Measurements from ENCODE around the gene RIPOR3.
A peak's percentile ranks its signal among the peaks of the same experiment; 100 is the strongest.
"Not testable (repeated sequence)": the region's sequence is repeated elsewhere in the genome, so short reads cannot be mapped to it uniquely, and the experiment has no call there.

RIPOR3 gene

GRCh38 chr20:50658804-50659380, 32.5 kb downstream of the RIPOR3 start:
- Histone ChIP-seq H3K4me3 (ENCODE audit: low read depth in 1 of 2, low read length in 2 of 2) (no peak overlapping the region), H3K9ac (ENCODE audit: low read length) (no peak overlapping the region), H3K4me1 (ENCODE audit: insufficient read depth, low read length) (peaks cover 15% of the 10 kb centered on the region), H3K9me3 (ENCODE audit: low read length) (no peaks in the 10 kb centered on the region), H3K27ac (ENCODE audit: low read depth, low read length) (no peak overlapping the region), H3K36me3 (ENCODE audit: insufficient read depth, low read length) (no peaks in the 10 kb centered on the region), H3K27me3 (ENCODE audit: control insufficient read depth in 1 of 2, insufficient read depth in 2 of 2, low read length in 2 of 2) (no peaks in the 10 kb centered on the region)

GRCh38 chr20:50655311-50655880, 35.9 kb downstream of the RIPOR3 start:
- Histone ChIP-seq H3K9me3 (ENCODE audit: low read length) (no peaks in the 10 kb centered on the region), H3K4me3 (ENCODE audit: low read depth in 1 of 2, low read length in 2 of 2) (peak overlapping the region; percentile 15 to 25), H3K27ac (ENCODE audit: low read depth, low read length) (peak overlapping the region; percentile 97), H3K4me1 (ENCODE audit: insufficient read depth, low read length) (peaks cover 15% of the 10 kb centered on the region), H3K36me3 (ENCODE audit: insufficient read depth, low read length) (no peaks in the 10 kb centered on the region), H3K27me3 (ENCODE audit: control insufficient read depth in 1 of 2, insufficient read depth in 2 of 2, low read length in 2 of 2) (no peaks in the 10 kb centered on the region), H3K9ac (ENCODE audit: low read length) (no peak overlapping the region)

GRCh38 chr20:50654904-50655303, 36.4 kb downstream of the RIPOR3 start:
- H3K4me1 ChIP-seq (ENCODE audit: insufficient read depth, low read length) = peaks cover 15% of the 10 kb centered on the region
- peak overlapping the region in 1 of 2 donors; percentile 25 for H3K4me3 ChIP-seq (ENCODE audit: low read depth in 1 of 2, low read length in 2 of 2)
- no peaks in the 10 kb centered on the region for H3K9me3 ChIP-seq (ENCODE audit: low read length)
- peak overlapping the region; percentile 97 for H3K27ac ChIP-seq (ENCODE audit: low read depth, low read length)
- H3K27me3 ChIP-seq (ENCODE audit: control insufficient read depth in 1 of 2, insufficient read depth in 2 of 2, low read length in 2 of 2) = no peaks in the 10 kb centered on the region
- no peaks in the 10 kb centered on the region for H3K36me3 ChIP-seq (ENCODE audit: insufficient read depth, low read length)
- no peak overlapping the region for H3K9ac ChIP-seq (ENCODE audit: low read length)

- Histone ChIP-seq H3K27ac (ENCODE audit: low read depth, low read length) (no peak overlapping the region), H3K36me3 (ENCODE audit: insufficient read depth, low read length) (no peaks in the 10 kb centered on the region), H3K4me1 (ENCODE audit: insufficient read depth, low read length) (peaks cover 15% of the 10 kb centered on the region), H3K27me3 (ENCODE audit: control insufficient read depth in 1 of 2, insufficient read depth in 2 of 2, low read length in 2 of 2) (no peaks in the 10 kb centered on the region), H3K9ac (ENCODE audit: low read length) (no peak overlapping the region), H3K4me3 (ENCODE audit: low read depth in 1 of 2, low read length in 2 of 2) (no peak overlapping the region), H3K9me3 (ENCODE audit: low read length) (no peaks in the 10 kb centered on the region)
These were observed 38.5 kb downstream of the RIPOR3 start for GRCh38 chr20:50652702-50653294.

GRCh38 chr20:50651676-50652075, 39.7 kb downstream of the RIPOR3 start:
- Histone ChIP-seq H3K4me1 (ENCODE audit: insufficient read depth, low read length) (peaks cover 15% of the 10 kb centered on the region), H3K9ac (ENCODE audit: low read length) (no peak overlapping the region), H3K9me3 (ENCODE audit: low read length) (no peaks in the 10 kb centered on the region), H3K27me3 (ENCODE audit: control insufficient read depth in 1 of 2, insufficient read depth in 2 of 2, low read length in 2 of 2) (no peaks in the 10 kb centered on the region), H3K36me3 (ENCODE audit: insufficient read depth, low read length) (no peaks in the 10 kb centered on the region), H3K27ac (ENCODE audit: low read depth, low read length) (no peak overlapping the region), H3K4me3 (ENCODE audit: low read depth in 1 of 2, low read length in 2 of 2) (no peak overlapping the region)

GRCh38 chr20:50649590-50649989, 41.8 kb downstream of the RIPOR3 start:
- Histone ChIP-seq H3K27ac (ENCODE audit: low read depth, low read length) (no peak overlapping the region), H3K9me3 (ENCODE audit: low read length) (no peaks in the 10 kb centered on the region), H3K9ac (ENCODE audit: low read length) (no peak overlapping the region), H3K36me3 (ENCODE audit: insufficient read depth, low read length) (no peaks in the 10 kb centered on the region), H3K4me3 (ENCODE audit: low read depth in 1 of 2, low read length in 2 of 2) (no peak overlapping the region), H3K4me1 (ENCODE audit: insufficient read depth, low read length) (peaks cover 20% of the 10 kb centered on the region), H3K27me3 (ENCODE audit: control insufficient read depth in 1 of 2, insufficient read depth in 2 of 2, low read length in 2 of 2) (no peaks in the 10 kb centered on the region)

- Histone ChIP-seq H3K27ac (ENCODE audit: low read depth, low read length) (no peak overlapping the region), H3K36me3 (ENCODE audit: insufficient read depth, low read length) (no peaks in the 10 kb centered on the region), H3K4me3 (ENCODE audit: low read depth in 1 of 2, low read length in 2 of 2) (no peak overlapping the region), H3K27me3 (ENCODE audit: control insufficient read depth in 1 of 2, insufficient read depth in 2 of 2, low read length in 2 of 2) (no peaks in the 10 kb centered on the region), H3K9ac (ENCODE audit: low read length) (no peak overlapping the region), H3K4me1 (ENCODE audit: insufficient read depth, low read length) (peaks cover 17% of the 10 kb centered on the region), H3K9me3 (ENCODE audit: low read length) (no peaks in the 10 kb centered on the region)
These were observed 42.7 kb downstream of the RIPOR3 start for GRCh38 chr20:50648651-50649050.

- no peaks in the 10 kb centered on the region for H3K9me3 ChIP-seq (ENCODE audit: low read length)
- no peaks in the 10 kb centered on the region for H3K36me3 ChIP-seq (ENCODE audit: insufficient read depth, low read length)
- H3K4me1 ChIP-seq (ENCODE audit: insufficient read depth, low read length) = peaks cover 17% of the 10 kb centered on the region
- peak overlapping the region; percentile 35 for H3K27ac ChIP-seq (ENCODE audit: low read depth, low read length)
- no peak overlapping the region for H3K4me3 ChIP-seq (ENCODE audit: low read depth in 1 of 2, low read length in 2 of 2)
- H3K27me3 ChIP-seq (ENCODE audit: control insufficient read depth in 1 of 2, insufficient read depth in 2 of 2, low read length in 2 of 2) = no peaks in the 10 kb centered on the region
- no peak overlapping the region for H3K9ac ChIP-seq (ENCODE audit: low read length)
These were observed 44.8 kb downstream of the RIPOR3 start for GRCh38 chr20:50646483-50646996.

GRCh38 chr20:50645253-50646068, 45.9 kb downstream of the RIPOR3 start:
- Histone ChIP-seq H3K9ac (ENCODE audit: low read length) (no peak overlapping the region), H3K27me3 (ENCODE audit: control insufficient read depth in 1 of 2, insufficient read depth in 2 of 2, low read length in 2 of 2) (no peaks in the 10 kb centered on the region), H3K36me3 (ENCODE audit: insufficient read depth, low read length) (no peaks in the 10 kb centered on the region), H3K27ac (ENCODE audit: low read depth, low read length) (peak overlapping the region; percentile 35), H3K9me3 (ENCODE audit: low read length) (no peaks in the 10 kb centered on the region), H3K4me1 (ENCODE audit: insufficient read depth, low read length) (peaks cover 17% of the 10 kb centered on the region), H3K4me3 (ENCODE audit: low read depth in 1 of 2, low read length in 2 of 2) (peak overlapping the region in 1 of 2 donors; percentile 19)

GRCh38 chr20:50642288-50642803, 49.0 kb downstream of the RIPOR3 start:
- H3K27ac ChIP-seq (ENCODE audit: low read depth, low read length) = no peak overlapping the region
- no peak overlapping the region for H3K9ac ChIP-seq (ENCODE audit: low read length)
- H3K4me1 ChIP-seq (ENCODE audit: insufficient read depth, low read length) = peaks cover 17% of the 10 kb centered on the region
- no peak overlapping the region for H3K4me3 ChIP-seq (ENCODE audit: low read depth in 1 of 2, low read length in 2 of 2)
- no peaks in the 10 kb centered on the region for H3K36me3 ChIP-seq (ENCODE audit: insufficient read depth, low read length)
- no peaks in the 10 kb centered on the region for H3K27me3 ChIP-seq (ENCODE audit: control insufficient read depth in 1 of 2, insufficient read depth in 2 of 2, low read length in 2 of 2)
- no peaks in the 10 kb centered on the region for H3K9me3 ChIP-seq (ENCODE audit: low read length)

GRCh38 chr20:50641625-50642287, 49.6 kb downstream of the RIPOR3 start:
- H3K9ac ChIP-seq (ENCODE audit: low read length); H3K4me3 ChIP-seq (ENCODE audit: low read depth in 1 of 2, low read length in 2 of 2); H3K9me3 ChIP-seq (ENCODE audit: low read length); H3K27ac ChIP-seq (ENCODE audit: low read depth, low read length); H3K27me3 ChIP-seq (ENCODE audit: control insufficient read depth in 1 of 2, insufficient read depth in 2 of 2, low read length in 2 of 2); H3K36me3 ChIP-seq (ENCODE audit: insufficient read depth, low read length): not testable (repeated sequence)
- H3K4me1 ChIP-seq (ENCODE audit: insufficient read depth, low read length) = peaks cover 23% of the 10 kb centered on the region
